SK-N-SH (cell line): Measurements from ENCODE around the gene CNGA3.
"Not testable (repeated sequence)": the region's sequence is repeated elsewhere in the genome, so short reads cannot be mapped to it uniquely, and the experiment has no call there.

ENCODE experiments used
- CHD2 ChIP-seq: fragments of 150-350 bp; IDR thresholded peaks from 2 replicates; pipeline ENCODE4 v1.6.1; 2018; ENCODE audit warnings: low read length; ENCODE audit not compliant: partially characterized antibody
- EP300 ChIP-seq, 2 experiments: IDR thresholded peaks; 2 replicates each; pipeline versions ENCODE4 v1.4.0 to v1.6.1; 2012; ENCODE audit warnings: borderline replicate concordance in 1 of 2, low read depth in 1 of 2, low read length in 1 of 2
- EZH2phosphoT487 ChIP-seq: fragments of 200-600 bp; sonication (generic); IDR thresholded peaks from 2 replicates; pipeline ENCODE4 v1.6.1; 2017; ENCODE audit warnings: low read depth, mixed run types, mild to moderate bottlenecking, antibody characterized with exemption, moderate library complexity, borderline replicate concordance
- MXI1 ChIP-seq: IDR thresholded peaks from 2 replicates; pipeline ENCODE4 v1.6.1; 2012; ENCODE audit warnings: mild to moderate bottlenecking, low read depth, low read length, improper control_type of control experiment
- POLR2AphosphoS5 ChIP-seq: IDR thresholded peaks from 2 replicates; pipeline ENCODE4 v1.6.1; 2012; ENCODE audit warnings: low read depth, low read length
- RAD21 ChIP-seq: IDR thresholded peaks from 2 replicates; pipeline ENCODE4 v1.6.1; 2012; ENCODE audit warnings: mild to moderate bottlenecking, low read length
- REST ChIP-seq: IDR thresholded peaks from 2 replicates; pipeline ENCODE4 v1.6.1; 2012; ENCODE audit warnings: mild to moderate bottlenecking, low read depth, low read length, moderate library complexity
- TAF1 ChIP-seq: IDR thresholded peaks from 2 replicates; pipeline ENCODE4 v1.6.1; 2012; ENCODE audit warnings: low read depth, mild to moderate bottlenecking, low read length, moderate library complexity, borderline replicate concordance
- YY1 ChIP-seq: IDR thresholded peaks from 2 replicates; pipeline ENCODE4 v1.4.0; 2012; ENCODE audit warnings: low read depth, mild to moderate bottlenecking
- TF ChIP-seq, protein P1 (sequence below): fragments of 200-600 bp; sonication (generic); IDR thresholded peaks from 2 replicates; pipeline ENCODE4 v1.6.1; 2017; ENCODE audit warnings: antibody characterized with exemption, mild to moderate bottlenecking, moderate library complexity
- TF ChIP-seq, protein P2 (sequence below): fragments of 150-350 bp; IDR thresholded peaks from 2 replicates; pipeline ENCODE4 v1.6.1; 2016; ENCODE audit warnings: mild to moderate bottlenecking, low read depth, low read length
- TF ChIP-seq, protein P3 (sequence below): IDR thresholded peaks from 2 replicates; pipeline ENCODE4 v1.4.0; 2012; ENCODE audit warnings: low read depth
- TF ChIP-seq, protein P4 (sequence below): IDR thresholded peaks from 2 replicates; pipeline ENCODE4 v1.4.0; 2012; ENCODE audit warnings: low read depth, borderline replicate concordance

GRCh38 chr2:98435670-98436069 is 89.4 kb downstream of the CNGA3 start:
- TF ChIP-seq, protein P1, sequence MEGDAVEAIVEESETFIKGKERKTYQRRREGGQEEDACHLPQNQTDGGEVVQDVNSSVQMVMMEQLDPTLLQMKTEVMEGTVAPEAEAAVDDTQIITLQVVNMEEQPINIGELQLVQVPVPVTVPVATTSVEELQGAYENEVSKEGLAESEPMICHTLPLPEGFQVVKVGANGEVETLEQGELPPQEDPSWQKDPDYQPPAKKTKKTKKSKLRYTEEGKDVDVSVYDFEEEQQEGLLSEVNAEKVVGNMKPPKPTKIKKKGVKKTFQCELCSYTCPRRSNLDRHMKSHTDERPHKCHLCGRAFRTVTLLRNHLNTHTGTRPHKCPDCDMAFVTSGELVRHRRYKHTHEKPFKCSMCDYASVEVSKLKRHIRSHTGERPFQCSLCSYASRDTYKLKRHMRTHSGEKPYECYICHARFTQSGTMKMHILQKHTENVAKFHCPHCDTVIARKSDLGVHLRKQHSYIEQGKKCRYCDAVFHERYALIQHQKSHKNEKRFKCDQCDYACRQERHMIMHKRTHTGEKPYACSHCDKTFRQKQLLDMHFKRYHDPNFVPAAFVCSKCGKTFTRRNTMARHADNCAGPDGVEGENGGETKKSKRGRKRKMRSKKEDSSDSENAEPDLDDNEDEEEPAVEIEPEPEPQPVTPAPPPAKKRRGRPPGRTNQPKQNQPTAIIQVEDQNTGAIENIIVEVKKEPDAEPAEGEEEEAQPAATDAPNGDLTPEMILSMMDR, result not testable (repeated sequence)
- TF ChIP-seq REST; RAD21; MXI1; EZH2phosphoT487; EP300 (IDR thresholded peaks at IDR 0.05; ENCODE audit: borderline replicate concordance in 1 of 2, low read depth in 1 of 2, low read length in 1 of 2); TAF1; POLR2AphosphoS5; YY1; CHD2: not testable (repeated sequence)
- TF ChIP-seq, protein P2, sequence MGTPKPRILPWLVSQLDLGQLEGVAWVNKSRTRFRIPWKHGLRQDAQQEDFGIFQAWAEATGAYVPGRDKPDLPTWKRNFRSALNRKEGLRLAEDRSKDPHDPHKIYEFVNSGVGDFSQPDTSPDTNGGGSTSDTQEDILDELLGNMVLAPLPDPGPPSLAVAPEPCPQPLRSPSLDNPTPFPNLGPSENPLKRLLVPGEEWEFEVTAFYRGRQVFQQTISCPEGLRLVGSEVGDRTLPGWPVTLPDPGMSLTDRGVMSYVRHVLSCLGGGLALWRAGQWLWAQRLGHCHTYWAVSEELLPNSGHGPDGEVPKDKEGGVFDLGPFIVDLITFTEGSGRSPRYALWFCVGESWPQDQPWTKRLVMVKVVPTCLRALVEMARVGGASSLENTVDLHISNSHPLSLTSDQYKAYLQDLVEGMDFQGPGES, result not testable (repeated sequence)
- TF ChIP-seq, protein P3, sequence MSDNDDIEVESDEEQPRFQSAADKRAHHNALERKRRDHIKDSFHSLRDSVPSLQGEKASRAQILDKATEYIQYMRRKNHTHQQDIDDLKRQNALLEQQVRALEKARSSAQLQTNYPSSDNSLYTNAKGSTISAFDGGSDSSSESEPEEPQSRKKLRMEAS, result not testable (repeated sequence)
- TF ChIP-seq, protein P4, sequence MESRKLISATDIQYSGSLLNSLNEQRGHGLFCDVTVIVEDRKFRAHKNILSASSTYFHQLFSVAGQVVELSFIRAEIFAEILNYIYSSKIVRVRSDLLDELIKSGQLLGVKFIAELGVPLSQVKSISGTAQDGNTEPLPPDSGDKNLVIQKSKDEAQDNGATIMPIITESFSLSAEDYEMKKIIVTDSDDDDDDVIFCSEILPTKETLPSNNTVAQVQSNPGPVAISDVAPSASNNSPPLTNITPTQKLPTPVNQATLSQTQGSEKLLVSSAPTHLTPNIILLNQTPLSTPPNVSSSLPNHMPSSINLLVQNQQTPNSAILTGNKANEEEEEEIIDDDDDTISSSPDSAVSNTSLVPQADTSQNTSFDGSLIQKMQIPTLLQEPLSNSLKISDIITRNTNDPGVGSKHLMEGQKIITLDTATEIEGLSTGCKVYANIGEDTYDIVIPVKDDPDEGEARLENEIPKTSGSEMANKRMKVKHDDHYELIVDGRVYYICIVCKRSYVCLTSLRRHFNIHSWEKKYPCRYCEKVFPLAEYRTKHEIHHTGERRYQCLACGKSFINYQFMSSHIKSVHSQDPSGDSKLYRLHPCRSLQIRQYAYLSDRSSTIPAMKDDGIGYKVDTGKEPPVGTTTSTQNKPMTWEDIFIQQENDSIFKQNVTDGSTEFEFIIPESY, result not testable (repeated sequence)
